ENCODE data around the gene SYT11. TPM values are rescaled to one million over a fixed set of nuclear protein-coding genes. Genes with fewer than 3 reads are reported as not detected.
"Not testable (repeated sequence)": the region's sequence is repeated elsewhere in the genome, so short reads cannot be mapped to it uniquely, and the experiment has no call there.

SYT11 gene
- total RNA-seq, 2 experiments from 2014 or later, result 17.1 to 29.9 TPM

- DNase-seq (peak; percentile 58), ATAC-seq (peak; percentile 90)
- H3K36me3 Mint-ChIP-seq, result peaks cover 9% of the 10 kb centered on the region
- no peak overlapping the region for H3K4me3 Mint-ChIP-seq
- H3K9me3 Mint-ChIP-seq (ENCODE audit: low read depth), result no peaks in the 10 kb centered on the region
- H3K27me3 Mint-ChIP-seq, result no peaks in the 10 kb centered on the region
- peak overlapping the region; percentile 44 for H3K27ac Mint-ChIP-seq
- CTCF ChIA-PET, result interaction anchor here (0.6 to 1.4 kb wide), 4 partner anchors 16 to 1759 kb away, joined by 3 read pairs; partner anchors contain the start of gene SYT11
- H3K4me1 Mint-ChIP-seq, result peaks cover 17% of the 10 kb centered on the region
These were observed 34.2 kb downstream of the SYT11 start for GRCh38 chr1:155893389-155894142.

- not testable (repeated sequence) for H3K27ac Mint-ChIP-seq; H3K9me3 Mint-ChIP-seq (ENCODE audit: low read depth); DNase-seq; H3K27me3 Mint-ChIP-seq; ATAC-seq; H3K4me3 Mint-ChIP-seq
- Mint-ChIP-seq H3K4me1 (peaks cover 17% of the 10 kb centered on the region), H3K36me3 (peaks cover 20% of the 10 kb centered on the region)
- CTCF ChIA-PET, result interaction anchor here (1.2 to 1.3 kb wide), 2 partner anchors 9 to 32 kb away, joined by 3 read pairs; no protein-coding TSS in a partner anchor
These were observed 36.2 kb downstream of the SYT11 start for GRCh38 chr1:155895617-155896016.

DNA sequence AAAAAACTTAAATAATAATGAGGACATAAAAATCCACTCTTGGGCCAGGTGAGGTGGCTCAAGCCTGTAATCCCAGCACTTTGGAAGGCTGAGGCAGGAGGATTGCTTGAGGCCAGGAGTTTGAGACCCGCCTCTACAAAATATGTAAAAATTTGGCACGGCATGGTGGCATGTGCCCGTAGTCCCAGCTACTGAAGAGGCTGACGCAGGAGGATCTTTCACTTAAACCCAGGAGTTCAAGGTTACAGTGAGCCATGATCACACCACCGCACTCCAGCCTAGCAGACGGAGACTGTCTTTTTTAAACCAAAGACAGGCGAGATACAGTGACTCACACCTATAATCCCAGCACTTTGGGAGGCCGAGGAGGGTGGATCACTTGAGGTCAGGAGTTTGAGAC, 37.1 kb downstream of the SYT11 start:
- DNase-seq, CTCF ChIA-PET: not testable (repeated sequence)
- H3K36me3 Mint-ChIP-seq, result peaks cover 24% of the 10 kb centered on the region

DNA sequence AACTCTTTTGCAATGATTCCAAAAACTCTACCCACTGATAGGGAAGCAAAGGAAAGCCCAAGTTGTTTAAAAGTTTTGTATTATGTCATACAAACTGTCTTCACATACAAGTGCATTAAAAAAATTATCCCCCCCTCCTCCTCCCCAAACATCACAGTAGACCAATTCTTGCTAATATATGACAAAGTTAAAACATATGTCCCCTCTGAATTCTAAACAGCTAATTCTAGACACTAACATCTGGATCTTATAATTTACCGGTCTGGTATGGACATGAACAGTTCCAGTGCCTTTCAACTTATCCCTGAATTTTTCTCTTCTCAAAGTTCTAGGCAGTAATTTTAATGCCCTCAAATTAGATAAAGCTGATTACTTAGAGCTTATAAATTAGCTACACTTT, 38.4 kb downstream of the SYT11 start:
- H3K36me3 Mint-ChIP-seq, result peaks cover 28% of the 10 kb centered on the region
- no peak overlapping the region for H3K27ac Mint-ChIP-seq
- peaks cover 16% of the 10 kb centered on the region for H3K4me1 Mint-ChIP-seq
- no peaks in the 10 kb centered on the region for H3K27me3 Mint-ChIP-seq
- no peaks in the 10 kb centered on the region for H3K9me3 Mint-ChIP-seq (ENCODE audit: low read depth)
- CTCF ChIA-PET, result interaction anchor here (1.7 kb wide), 1 partner anchor 8 kb away, joined by 4 read pairs; no protein-coding TSS in a partner anchor
- H3K4me3 Mint-ChIP-seq, result no peak overlapping the region
- DNase-seq, result no peak
- no peak for ATAC-seq

More for the DNA sequence above, 37.1 kb downstream of the SYT11 start:
- H3K9me3 Mint-ChIP-seq (ENCODE audit: low read depth); ATAC-seq; H3K27me3 Mint-ChIP-seq; H3K4me3 Mint-ChIP-seq; H3K27ac Mint-ChIP-seq: not testable (repeated sequence)
- H3K4me1 Mint-ChIP-seq, result peaks cover 17% of the 10 kb centered on the region

DNA sequence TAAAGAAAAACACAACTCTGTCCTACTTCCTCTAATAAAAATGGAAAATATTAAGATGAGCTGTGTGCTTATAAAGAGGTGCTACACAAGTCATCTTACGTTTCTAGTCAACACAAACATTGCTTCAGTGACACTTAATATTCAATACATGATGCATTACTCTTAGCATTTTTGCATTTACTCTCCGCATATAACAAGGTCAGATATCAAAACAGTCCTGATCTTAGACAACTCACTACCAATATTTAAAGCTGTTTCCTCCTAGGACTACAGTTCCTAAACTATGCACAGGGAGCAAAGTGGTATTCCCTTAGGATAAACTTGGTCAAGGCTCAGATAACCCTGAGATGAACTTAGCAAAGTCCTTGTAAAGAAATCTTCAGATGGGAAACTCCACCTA, 39.5 kb downstream of the SYT11 start:
- peaks cover 28% of the 10 kb centered on the region for H3K36me3 Mint-ChIP-seq
- H3K27ac Mint-ChIP-seq, result no peak overlapping the region

GRCh38 chr1:155899683-155900082, 40.3 kb downstream of the SYT11 start:
- CTCF ChIA-PET, result no interaction called here

More for the DNA sequence above, 39.5 kb downstream of the SYT11 start:
- Mint-ChIP-seq H3K4me1 (peaks cover 5% of the 10 kb centered on the region), H3K9me3 (ENCODE audit: low read depth) (no peaks in the 10 kb centered on the region), H3K27me3 (no peaks in the 10 kb centered on the region), H3K4me3 (no peak overlapping the region)
- CTCF ChIA-PET, result interaction anchor here (0.6 to 1.7 kb wide), 3 partner anchors 9 to 167 kb away, joined by 3 to 4 read pairs (median 3); no protein-coding TSS in a partner anchor
- ATAC-seq (no peak), DNase-seq (no peak)

GRCh38 chr1:155900161-155900560, 40.8 kb downstream of the SYT11 start:
- H3K27me3 Mint-ChIP-seq, result no peaks in the 10 kb centered on the region
- H3K4me1 Mint-ChIP-seq, result peaks cover 2% of the 10 kb centered on the region
- H3K36me3 Mint-ChIP-seq, result peaks cover 38% of the 10 kb centered on the region
- CTCF ChIA-PET, result no interaction called here
- no peak for ATAC-seq
- DNase-seq, result no peak
- H3K9me3 Mint-ChIP-seq (ENCODE audit: low read depth), result no peaks in the 10 kb centered on the region
- H3K4me3 Mint-ChIP-seq, result no peak overlapping the region
- H3K27ac Mint-ChIP-seq, result no peak overlapping the region

More at GRCh38 chr1:155899683-155900082, 40.3 kb downstream of the SYT11 start:
- H3K4me3 Mint-ChIP-seq, result no peak overlapping the region
- ATAC-seq, result no peak
- H3K27ac Mint-ChIP-seq, result no peak overlapping the region
- H3K27me3 Mint-ChIP-seq, result no peaks in the 10 kb centered on the region
- H3K4me1 Mint-ChIP-seq, result peaks cover 2% of the 10 kb centered on the region
- peaks cover 36% of the 10 kb centered on the region for H3K36me3 Mint-ChIP-seq
- no peak for DNase-seq
- H3K9me3 Mint-ChIP-seq (ENCODE audit: low read depth), result no peaks in the 10 kb centered on the region

GRCh38 chr1:155904261-155904660, 44.9 kb downstream of the SYT11 start:
- H3K36me3 Mint-ChIP-seq, result peaks cover 36% of the 10 kb centered on the region
- H3K27ac Mint-ChIP-seq, result no peak overlapping the region
- no peak overlapping the region for H3K4me3 Mint-ChIP-seq
- H3K4me1 Mint-ChIP-seq, result peaks cover 4% of the 10 kb centered on the region
- ATAC-seq, result no peak
- no peaks in the 10 kb centered on the region for H3K9me3 Mint-ChIP-seq (ENCODE audit: low read depth)
- no peak for DNase-seq
- H3K27me3 Mint-ChIP-seq, result no peaks in the 10 kb centered on the region
- CTCF ChIA-PET, result interaction anchor here (0.7 to 1.6 kb wide), 4 partner anchors 9 to 79 kb away, joined by 3 read pairs; no protein-coding TSS in a partner anchor

- Mint-ChIP-seq H3K36me3 (peaks cover 41% of the 10 kb centered on the region), H3K27ac (peak overlapping the region; percentile 95), H3K27me3 (no peaks in the 10 kb centered on the region), H3K4me1 (peaks cover 26% of the 10 kb centered on the region), H3K9me3 (ENCODE audit: low read depth) (no peaks in the 10 kb centered on the region), H3K4me3 (peak overlapping the region; percentile 90)
- no peak for ATAC-seq
- DNase-seq, result no peak
- CTCF ChIA-PET, result interaction anchor here (0.7 to 0.8 kb wide), 3 partner anchors 52 to 116 kb away, joined by 3 read pairs; no protein-coding TSS in a partner anchor
These were observed 50.5 kb downstream of the SYT11 start for GRCh38 chr1:155909894-155910293.

DNA sequence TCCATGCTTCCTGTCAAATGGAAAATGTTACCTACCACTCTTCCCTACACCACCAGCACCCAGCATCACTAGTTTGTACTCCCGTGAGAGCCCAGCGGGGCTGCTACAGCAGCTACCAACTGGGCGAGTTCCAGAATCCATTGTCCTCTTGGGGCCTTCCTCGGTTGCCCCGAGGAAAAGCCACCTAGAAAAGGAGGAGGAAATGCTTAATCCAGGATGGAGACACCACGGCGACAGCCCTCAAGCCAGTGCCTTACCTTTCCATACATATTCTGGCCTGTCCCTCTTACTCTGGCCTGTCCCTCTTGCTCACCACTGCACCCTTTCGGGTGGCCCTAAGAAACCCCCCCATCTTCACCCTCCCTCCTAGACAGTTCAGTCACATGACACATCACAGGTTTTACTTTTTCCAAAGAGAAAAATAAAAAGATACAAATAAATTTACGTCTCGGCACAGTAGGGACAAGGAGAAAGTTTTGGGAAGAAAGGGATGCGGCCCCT, 51.3 kb downstream of the SYT11 start:
- H3K4me1 Mint-ChIP-seq, result peaks cover 26% of the 10 kb centered on the region
- DNase-seq, result peak; percentile 46
- CTCF ChIA-PET, result interaction anchor here (0.8 kb wide), 1 partner anchor 52 kb away, joined by 3 read pairs; no protein-coding TSS in a partner anchor
- no peaks in the 10 kb centered on the region for H3K27me3 Mint-ChIP-seq
- no peaks in the 10 kb centered on the region for H3K9me3 Mint-ChIP-seq (ENCODE audit: low read depth)
- ATAC-seq, result peak; percentile 28
- H3K36me3 Mint-ChIP-seq, result peaks cover 43% of the 10 kb centered on the region
- peak overlapping the region; percentile 90 for H3K4me3 Mint-ChIP-seq
- peak overlapping the region; percentile 95 for H3K27ac Mint-ChIP-seq

GRCh38 chr1:155911156-155912055, 52.0 kb downstream of the SYT11 start, which contains the start of gene RIT1:
Gene RIT1 (minus strand): TSS chr1:155911349. CDS start chr1:155910761, 588 bp downstream.
- Mint-ChIP-seq H3K27ac (peak within 1 kb of the TSS; percentile 95), H3K36me3 (peaks cover 44% of the 10 kb centered on the region)
- ATAC-seq, result peak; percentile 97

GRCh38 chr1:155912056-155912536, 52.7 kb downstream of the SYT11 start:
- H3K9me3 Mint-ChIP-seq (ENCODE audit: low read depth), result no peaks in the 10 kb centered on the region
- H3K36me3 Mint-ChIP-seq, result peaks cover 51% of the 10 kb centered on the region
- DNase-seq (no peak), ATAC-seq (no peak)
- peaks cover 25% of the 10 kb centered on the region for H3K4me1 Mint-ChIP-seq
- peak overlapping the region; percentile 90 for H3K4me3 Mint-ChIP-seq
- H3K27ac Mint-ChIP-seq, result peak overlapping the region; percentile 95
- CTCF ChIA-PET, result interaction anchor here (0.8 to 1.4 kb wide), 5 partner anchors 9 to 154 kb away, joined by 3 to 4 read pairs (median 3); partner anchors contain the start of gene KHDC4
- H3K27me3 Mint-ChIP-seq, result no peaks in the 10 kb centered on the region

More at GRCh38 chr1:155911156-155912055, 52.0 kb downstream of the SYT11 start, which contains the start of gene RIT1:
- H3K9me3 Mint-ChIP-seq (ENCODE audit: low read depth), result no peaks in the 10 kb centered on the region
- peak; percentile 92 for DNase-seq
- CTCF ChIA-PET, result interaction anchor here (0.8 to 1.4 kb wide), 5 partner anchors 10 to 155 kb away, joined by 3 to 4 read pairs (median 3); partner anchors contain the start of gene KHDC4
- peak within 1 kb of the TSS; percentile 90 for H3K4me3 Mint-ChIP-seq
- H3K27me3 Mint-ChIP-seq, result no peaks in the 10 kb centered on the region
- peaks cover 25% of the 10 kb centered on the region for H3K4me1 Mint-ChIP-seq

All from activated CD8-positive, alpha-beta memory T cell treated with anti-CD3 and anti-CD28 coated beads, Interleukin-2, amount 10 ng/mL, durations not matched to agents 7 days and 5 days (primary cell).